Measurements from ENCODE around the gene CLCN6.

CLCN6 gene

DNA sequence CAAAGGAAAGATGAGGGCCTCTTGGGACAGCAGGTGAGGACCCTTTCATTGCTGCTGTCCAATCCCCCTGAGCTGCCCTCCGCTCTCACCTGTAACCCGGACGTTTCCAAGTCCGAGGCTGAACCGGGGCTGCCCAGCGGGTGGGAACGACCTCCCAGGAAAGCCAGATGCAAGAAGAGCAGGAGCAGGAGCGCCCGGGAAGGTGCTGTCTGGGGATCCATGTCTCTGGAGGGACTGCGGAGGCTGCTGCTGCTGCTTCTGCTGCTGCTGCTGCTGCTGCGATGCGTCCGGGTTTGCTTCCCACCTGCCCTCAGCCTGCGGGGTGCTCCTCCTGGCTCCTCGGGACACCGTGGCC, 52.6 kb downstream of the CLCN6 start, which contains the start of gene NPPB:
Gene NPPB, minus strand, starts transcription at position 333 of the 355 bp plus-strand sequence. Its CDS starts 112 bp downstream, at position 221.
- H3K9me3 ChIP-seq (ENCODE audit: severe bottlenecking) = no peaks in the 10 kb centered on the region
- no peaks in the 10 kb centered on the region for H3K27me3 ChIP-seq (ENCODE audit: insufficient read depth, low read depth, severe bottlenecking)
- no peak within 1 kb of the TSS for H3K4me3 ChIP-seq (ENCODE audit: low read depth, low read length)
- TF ChIP-seq, protein P1, sequence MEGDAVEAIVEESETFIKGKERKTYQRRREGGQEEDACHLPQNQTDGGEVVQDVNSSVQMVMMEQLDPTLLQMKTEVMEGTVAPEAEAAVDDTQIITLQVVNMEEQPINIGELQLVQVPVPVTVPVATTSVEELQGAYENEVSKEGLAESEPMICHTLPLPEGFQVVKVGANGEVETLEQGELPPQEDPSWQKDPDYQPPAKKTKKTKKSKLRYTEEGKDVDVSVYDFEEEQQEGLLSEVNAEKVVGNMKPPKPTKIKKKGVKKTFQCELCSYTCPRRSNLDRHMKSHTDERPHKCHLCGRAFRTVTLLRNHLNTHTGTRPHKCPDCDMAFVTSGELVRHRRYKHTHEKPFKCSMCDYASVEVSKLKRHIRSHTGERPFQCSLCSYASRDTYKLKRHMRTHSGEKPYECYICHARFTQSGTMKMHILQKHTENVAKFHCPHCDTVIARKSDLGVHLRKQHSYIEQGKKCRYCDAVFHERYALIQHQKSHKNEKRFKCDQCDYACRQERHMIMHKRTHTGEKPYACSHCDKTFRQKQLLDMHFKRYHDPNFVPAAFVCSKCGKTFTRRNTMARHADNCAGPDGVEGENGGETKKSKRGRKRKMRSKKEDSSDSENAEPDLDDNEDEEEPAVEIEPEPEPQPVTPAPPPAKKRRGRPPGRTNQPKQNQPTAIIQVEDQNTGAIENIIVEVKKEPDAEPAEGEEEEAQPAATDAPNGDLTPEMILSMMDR (IDR thresholded peaks at IDR 0.05; ENCODE audit: low read depth, low read length) = no peak
- H3K27ac ChIP-seq = peak within 1 kb of the TSS; percentile 72
- DNase-seq = no peak
- H3K36me3 ChIP-seq = no peaks in the 10 kb centered on the region

DNA sequence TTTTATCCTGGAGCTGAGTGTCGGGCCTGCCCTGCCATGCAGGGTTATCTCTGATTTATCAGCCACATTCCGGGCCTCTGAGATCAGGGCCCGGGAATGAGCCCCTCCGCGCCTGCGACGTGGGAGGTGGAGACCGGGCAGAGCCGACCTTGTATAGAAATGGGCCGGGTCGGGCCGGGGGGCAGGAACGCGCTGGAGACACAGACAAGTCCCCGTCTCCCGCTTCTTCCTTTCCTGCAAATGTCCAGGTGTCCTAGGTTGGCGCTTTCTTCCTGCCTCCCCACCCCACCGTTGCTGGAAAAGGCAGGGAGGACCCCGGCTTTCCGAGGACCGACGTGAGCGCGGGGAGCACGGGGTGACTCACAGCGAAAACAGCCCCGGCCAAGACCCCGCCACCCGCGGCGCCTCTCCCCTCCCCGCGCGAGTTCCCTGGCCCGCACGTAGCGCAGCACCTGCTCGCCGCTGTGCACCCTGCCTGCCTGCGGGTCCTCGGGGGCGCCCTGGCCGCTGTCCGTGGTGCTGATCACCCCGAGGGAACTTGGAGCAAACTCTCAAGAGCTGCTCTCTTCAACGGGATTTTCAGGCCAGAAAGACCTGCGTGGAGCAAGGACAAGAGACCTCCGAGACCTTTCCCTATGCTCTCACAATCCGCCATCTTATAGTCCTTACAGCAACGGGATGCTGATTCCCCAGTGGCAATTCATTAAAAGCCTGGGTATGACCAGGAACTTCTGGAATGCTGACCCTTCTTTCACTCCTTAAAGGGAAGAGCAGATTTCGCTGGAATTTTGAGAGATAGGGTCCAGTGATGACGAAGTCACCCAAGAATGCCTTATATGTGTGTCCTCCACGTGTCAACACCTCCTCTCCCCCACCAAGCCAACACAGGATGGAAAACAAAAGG, 53.2 kb downstream of the CLCN6 start:
- Histone ChIP-seq H3K36me3 (no peaks in the 10 kb centered on the region), H3K27ac (peak overlapping the region; percentile 72), H3K9me3 (ENCODE audit: severe bottlenecking) (no peaks in the 10 kb centered on the region), H3K27me3 (ENCODE audit: insufficient read depth, low read depth, severe bottlenecking) (no peaks in the 10 kb centered on the region), H3K4me3 (ENCODE audit: low read depth, low read length) (no peak overlapping the region)
- no peak for DNase-seq
- TF ChIP-seq, protein P1 (IDR thresholded peaks at IDR 0.05; ENCODE audit: low read depth, low read length) = no peak

DNA sequence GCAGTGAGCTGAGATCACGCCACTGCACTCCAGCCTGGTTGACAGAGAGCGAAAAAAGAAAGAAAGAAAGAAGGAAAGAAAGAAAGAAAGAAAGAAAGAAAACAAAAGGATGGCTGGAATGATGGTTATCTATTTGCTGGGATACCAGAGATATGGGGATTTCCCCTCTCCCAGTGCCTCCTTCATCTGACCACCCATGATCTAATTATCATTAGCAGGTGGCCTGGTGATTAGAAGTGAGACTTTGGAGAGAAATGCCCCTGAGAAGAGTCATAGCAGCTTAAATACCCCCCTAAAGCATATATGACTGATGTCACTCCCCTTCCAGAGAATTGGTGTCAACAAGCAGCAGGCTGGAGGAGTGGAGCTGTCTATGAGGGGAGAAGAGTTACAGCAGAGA, 54.1 kb downstream of the CLCN6 start:
- peak overlapping the region; percentile 72 for H3K27ac ChIP-seq
- TF ChIP-seq, protein P1 (IDR thresholded peaks at IDR 0.05; ENCODE audit: low read depth, low read length) = no peak
- no peak overlapping the region for H3K4me3 ChIP-seq (ENCODE audit: low read depth, low read length)
- no peak for DNase-seq
- no peaks in the 10 kb centered on the region for H3K27me3 ChIP-seq (ENCODE audit: insufficient read depth, low read depth, severe bottlenecking)
- no peaks in the 10 kb centered on the region for H3K36me3 ChIP-seq
- no peaks in the 10 kb centered on the region for H3K9me3 ChIP-seq (ENCODE audit: severe bottlenecking)

DNA sequence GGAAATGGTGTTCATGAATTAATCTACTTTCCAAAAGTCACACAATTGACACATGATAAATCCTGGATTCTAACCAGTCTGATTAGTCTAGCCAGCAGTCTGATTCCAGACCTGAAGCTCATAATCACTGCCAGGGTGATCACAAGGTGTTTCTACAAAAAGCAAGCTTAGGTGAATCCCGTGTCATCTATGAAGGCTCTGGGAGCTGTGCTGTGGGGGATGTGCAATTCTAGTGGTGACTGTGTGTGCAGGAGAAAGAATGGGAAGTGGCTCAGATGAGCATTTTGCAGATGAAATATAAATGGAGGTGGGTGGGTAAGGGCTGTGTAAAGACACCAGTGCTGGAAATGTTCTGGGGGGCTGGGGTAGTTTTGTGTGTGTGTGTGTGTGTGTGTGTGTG, 54.6 kb downstream of the CLCN6 start:
- H3K4me3 ChIP-seq (ENCODE audit: low read depth, low read length) = no peak overlapping the region
- TF ChIP-seq, protein P1 (IDR thresholded peaks at IDR 0.05; ENCODE audit: low read depth, low read length) = no peak

DNA sequence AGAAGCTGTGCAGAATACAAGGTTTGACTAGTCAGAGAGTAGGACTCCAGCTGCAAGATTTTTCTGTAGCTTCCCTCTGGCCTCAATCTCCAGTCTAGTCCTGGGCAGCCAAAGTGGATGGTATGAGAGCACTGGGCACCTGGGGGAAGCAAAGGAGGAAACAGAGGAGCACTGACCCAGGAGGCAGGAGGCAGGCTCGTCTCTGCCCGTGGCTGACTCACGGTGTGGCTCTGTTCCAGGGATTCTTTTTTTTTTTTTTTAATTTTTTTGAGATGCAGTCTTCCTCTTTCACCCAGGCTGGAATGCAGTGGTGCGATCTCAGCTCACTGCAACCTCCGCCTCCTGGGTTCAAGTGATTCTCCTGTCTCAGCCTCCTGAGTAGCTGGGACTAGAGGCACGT, 56.9 kb downstream of the CLCN6 start:
- no peak for DNase-seq
- Histone ChIP-seq H3K9me3 (ENCODE audit: severe bottlenecking) (no peaks in the 10 kb centered on the region), H3K27me3 (ENCODE audit: insufficient read depth, low read depth, severe bottlenecking) (no peaks in the 10 kb centered on the region), H3K36me3 (no peaks in the 10 kb centered on the region), H3K27ac (no peak overlapping the region), H3K4me3 (ENCODE audit: low read depth, low read length) (no peak overlapping the region)
- TF ChIP-seq, protein P1 (IDR thresholded peaks at IDR 0.05; ENCODE audit: low read depth, low read length) = no peak

More for the DNA sequence above, 54.6 kb downstream of the CLCN6 start:
- DNase-seq = peak; percentile 65
- Histone ChIP-seq H3K9me3 (ENCODE audit: severe bottlenecking) (no peaks in the 10 kb centered on the region), H3K27ac (peak overlapping the region; percentile 72), H3K27me3 (ENCODE audit: insufficient read depth, low read depth, severe bottlenecking) (no peaks in the 10 kb centered on the region), H3K36me3 (no peaks in the 10 kb centered on the region)

Data from WERI-Rb-1 (cell line).